HG03095 (cell line): ENCODE measurements around the gene PCSK4.
"Not testable (repeated sequence)": the region's sequence is repeated elsewhere in the genome, so short reads cannot be mapped to it uniquely, and the experiment has no call there.

ENCODE experiments used
- ATAC-seq: cut with Tn5 transposase; IDR thresholded peaks from one replicate; pipeline ENCODE4 v1.9.1; 2021; ENCODE audit warnings: moderate library complexity; ENCODE audit not compliant: unreplicated experiment

The PCSK4 gene

DNA sequence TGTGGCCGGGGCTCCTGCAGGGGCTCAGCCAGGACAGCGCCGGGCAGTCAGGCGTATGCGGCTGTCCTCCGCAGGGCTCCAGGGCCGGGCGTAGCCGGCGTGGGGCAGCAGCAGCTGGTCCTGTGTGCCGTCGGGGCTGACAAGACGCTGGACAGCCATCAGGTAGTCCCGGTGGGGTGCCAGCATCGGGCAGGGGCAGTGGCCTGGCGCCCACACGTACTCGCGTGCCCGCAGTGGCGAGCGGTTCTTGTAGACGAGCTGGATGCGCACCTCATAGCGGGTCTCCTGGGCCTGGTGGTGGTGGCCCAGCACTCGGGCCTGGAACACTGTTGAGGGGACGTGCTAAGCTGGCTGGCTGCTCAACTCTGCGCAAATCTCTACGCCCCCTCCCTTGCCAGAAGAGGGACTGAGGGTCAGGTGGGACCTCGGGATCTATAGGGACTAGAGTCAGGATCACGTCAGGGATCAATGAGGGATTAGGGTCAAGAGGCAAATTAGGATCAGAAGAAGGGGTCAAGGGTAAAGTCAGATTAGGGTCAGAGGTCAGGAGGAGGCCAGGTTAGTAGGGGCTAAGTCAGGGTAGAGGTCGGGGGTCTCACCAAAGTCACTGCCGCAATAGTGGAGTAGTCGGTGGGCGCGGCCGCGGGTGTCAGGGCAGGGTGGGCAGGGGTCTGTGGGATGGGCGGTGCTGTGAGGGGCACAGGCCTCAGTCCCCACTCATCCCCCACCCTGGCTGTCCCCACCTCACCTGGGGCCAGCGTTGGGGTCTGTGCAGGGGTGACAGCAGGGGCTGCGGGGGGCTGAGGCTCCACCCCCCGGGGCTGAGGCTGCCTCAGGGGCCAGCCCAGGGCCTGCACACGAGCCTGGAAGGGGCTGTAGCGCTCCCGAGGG, 16.1 kb upstream of the PCSK4 start:
- ATAC-seq = no peak

DNA sequence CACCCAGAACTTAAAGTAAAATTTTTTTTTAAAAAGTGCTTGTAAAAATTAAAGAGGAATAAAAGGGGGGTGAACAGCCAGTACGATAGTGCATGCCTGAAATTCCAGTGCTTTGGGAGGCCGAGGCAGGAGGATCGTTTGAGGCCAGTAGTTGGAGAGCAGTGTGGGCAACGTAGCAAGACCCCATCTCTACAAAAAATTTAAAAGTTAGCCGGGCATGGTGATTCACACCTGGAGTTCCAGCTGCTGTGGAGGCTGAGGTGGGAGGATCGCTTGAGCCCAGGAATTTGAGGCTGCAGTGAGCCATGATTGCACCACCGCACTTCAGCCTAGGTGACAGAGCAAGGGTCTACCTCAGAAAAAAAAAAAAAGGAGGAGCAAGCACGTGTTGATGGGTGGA, 14.9 kb upstream of the PCSK4 start:
- ATAC-seq = no peak

GRCh38 chr19:1503925-1504773, 14.0 kb upstream of the PCSK4 start:
- ATAC-seq = no peak

DNA sequence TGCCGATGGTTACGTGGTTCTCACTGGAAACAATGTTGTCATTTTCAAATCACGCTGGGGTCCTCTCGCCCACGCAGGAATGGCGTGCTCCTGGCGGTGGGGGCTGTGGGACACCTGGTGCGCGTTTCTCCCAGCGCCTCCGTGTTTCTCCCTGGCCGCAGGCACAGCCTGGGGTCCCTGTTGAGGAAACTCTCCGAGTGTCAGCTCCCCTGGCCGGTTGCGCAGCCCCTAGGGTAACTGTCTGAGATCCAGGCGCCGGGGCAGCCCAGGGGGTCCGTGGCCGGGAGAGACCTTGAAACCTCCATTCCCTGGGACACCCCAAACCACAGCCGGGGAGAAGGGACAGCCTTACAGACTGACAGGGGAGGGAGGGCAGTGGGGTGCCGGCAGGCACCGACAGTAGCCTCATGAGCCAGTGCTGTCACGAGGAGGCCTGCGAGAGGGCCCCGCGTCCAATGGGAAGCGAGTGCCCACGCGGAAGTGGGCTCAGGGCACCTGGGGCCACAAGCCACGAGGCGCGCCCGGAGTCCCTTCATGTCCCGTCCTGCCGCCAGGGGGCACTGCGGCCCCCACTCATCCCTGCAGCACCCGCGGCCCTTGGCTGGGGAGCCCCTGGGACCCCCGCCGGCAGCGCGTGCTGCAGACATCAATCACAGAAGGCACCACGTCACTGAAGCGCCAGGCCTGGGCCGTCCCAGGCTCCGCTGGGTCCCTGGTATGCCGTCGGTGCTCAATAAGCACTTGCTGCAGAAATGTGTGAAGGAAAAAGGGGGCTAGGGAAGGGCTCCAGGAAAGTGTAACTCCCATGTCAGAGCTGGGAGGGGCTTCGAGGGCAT, 13.2 kb upstream of the PCSK4 start:
- ATAC-seq = no peak

DNA sequence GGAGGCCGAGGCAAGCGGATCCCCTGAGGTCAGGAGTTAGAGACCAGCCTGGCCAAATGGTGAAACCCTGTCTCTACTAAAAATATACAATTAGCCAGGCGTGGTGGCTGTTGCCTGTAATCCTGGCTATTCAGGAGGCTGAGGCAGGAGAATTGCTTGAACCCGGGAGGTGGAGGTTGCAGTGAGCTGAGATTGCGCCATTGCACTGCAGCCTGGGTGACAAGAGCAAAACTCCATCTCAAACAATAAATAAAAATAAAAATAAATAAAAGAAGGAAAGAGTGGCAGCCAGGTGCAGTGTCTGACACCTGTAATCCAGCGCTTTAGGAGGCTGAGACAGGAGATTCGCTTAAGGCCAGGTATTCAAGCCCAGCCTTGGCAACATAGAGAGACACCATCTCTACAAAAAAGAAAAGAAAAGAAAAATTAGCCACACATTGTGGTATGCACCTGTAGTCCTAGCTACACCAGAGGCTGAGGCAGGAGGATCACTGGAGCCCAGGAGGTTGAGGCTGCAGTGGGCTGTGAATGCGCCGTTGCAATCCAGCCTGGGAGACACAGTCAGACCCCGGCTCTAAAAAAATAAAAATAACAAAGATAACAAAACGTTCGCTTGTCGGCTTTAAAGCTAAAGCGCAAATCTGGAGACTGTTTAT, 12.4 kb upstream of the PCSK4 start:
- no peak for ATAC-seq

GRCh38 chr19:1501200-1501595, 11.0 kb upstream of the PCSK4 start:
- ATAC-seq = no peak

DNA sequence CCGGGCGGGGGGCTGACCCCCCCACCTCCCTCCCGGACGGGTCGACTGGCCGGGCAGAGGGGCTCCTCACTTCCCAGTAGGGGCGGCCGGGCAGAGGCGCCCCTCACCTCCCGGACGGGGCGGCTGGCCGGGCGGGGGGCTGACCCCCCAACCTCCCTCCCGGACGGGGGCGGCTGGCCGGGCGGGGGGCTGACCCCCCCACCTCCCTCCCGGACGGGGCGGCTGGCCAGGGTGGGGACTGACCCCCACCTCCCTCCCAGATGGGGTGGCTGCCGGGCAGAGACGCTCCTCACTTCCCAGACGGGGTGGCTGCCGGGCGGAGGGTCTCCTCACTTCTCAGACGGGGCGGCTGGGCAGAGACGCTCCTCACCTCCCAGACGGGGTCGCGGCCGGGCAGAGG, 9.1 kb upstream of the PCSK4 start:
- not testable (repeated sequence) for ATAC-seq

- ATAC-seq = no peak
Observed at GRCh38 chr19:1497578-1498235, 7.6 kb upstream of the PCSK4 start.

GRCh38 chr19:1496714-1497577, 6.8 kb upstream of the PCSK4 start:
- ATAC-seq = no peak

DNA sequence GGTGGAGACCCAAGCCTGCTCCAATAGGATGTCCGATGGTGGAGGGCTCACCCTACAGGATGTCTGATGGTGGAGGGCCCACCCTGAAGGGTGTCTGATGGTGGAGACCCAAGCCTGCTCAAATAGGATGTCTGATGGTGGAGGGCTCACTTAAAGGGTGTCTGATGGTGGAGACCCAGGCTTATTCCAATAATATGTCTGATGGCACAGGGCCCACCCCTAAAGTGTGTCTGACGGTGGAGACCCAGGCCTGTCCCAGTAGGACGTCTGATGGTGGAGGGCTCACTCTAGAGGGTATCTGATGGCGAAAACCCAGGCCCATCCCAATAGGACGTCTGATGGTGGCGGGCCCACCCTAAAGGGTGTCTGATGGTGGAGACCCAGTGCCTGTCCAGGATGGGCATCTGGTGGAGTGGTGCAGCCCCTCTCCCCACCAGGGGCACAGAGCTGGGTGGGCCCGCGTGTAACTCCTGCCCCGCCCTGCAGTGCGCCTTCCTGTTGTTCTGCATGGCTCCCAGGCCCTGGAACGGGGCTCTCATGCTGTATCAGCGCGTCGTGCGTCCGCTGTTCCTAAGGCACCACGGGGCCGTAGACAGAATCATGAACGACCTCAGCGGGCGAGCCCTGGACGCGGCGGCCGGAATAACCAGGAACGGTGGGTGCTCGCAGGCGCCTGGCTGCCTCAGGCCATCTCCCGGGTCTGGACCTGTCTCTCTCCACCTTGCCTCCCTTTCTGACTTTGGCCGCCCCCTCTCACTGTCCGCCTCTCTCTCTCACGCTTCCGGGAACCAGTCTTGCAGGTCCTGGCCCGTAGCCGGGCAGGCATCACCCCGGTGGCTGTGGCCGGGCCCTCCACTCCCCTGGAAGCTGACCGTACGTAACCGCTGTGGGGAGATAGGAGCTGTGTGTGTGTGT, 5.9 kb upstream of the PCSK4 start:
- ATAC-seq = no peak

GRCh38 chr19:1495051-1495798, 5.1 kb upstream of the PCSK4 start:
- no peak for ATAC-seq

GRCh38 chr19:1494115-1494815, 4.1 kb upstream of the PCSK4 start:
- ATAC-seq = no peak

DNA sequence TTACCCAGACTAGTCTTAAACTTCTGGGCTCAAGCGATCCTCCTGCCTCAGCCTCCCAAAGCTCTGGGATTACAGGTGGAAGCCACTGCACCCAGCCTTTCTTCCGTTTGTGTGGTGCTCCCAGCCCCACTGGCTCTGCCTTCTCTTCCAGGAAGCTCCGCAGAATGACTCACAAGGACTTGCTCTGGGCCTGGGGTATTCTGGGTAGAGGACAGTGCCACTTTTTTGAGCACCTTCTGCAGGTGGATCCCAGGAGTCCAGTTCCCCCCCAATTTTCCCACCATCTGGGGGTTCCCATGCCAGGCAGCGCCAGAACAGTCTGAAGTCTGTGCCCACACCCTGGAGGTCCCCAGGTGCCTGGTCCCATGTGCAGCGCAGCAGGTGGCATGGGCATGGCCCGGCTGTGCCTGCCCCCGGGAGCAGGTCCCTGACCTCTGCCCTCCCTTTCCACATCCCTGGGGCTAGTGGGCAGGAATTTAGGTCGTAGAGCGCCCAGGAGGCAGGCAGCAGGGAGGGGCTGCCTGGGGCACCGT, 2.4 kb upstream of the PCSK4 start:
- ATAC-seq = no peak

GRCh38 chr19:1491849-1492170, 1.7 kb upstream of the PCSK4 start:
- ATAC-seq = no peak

DNA sequence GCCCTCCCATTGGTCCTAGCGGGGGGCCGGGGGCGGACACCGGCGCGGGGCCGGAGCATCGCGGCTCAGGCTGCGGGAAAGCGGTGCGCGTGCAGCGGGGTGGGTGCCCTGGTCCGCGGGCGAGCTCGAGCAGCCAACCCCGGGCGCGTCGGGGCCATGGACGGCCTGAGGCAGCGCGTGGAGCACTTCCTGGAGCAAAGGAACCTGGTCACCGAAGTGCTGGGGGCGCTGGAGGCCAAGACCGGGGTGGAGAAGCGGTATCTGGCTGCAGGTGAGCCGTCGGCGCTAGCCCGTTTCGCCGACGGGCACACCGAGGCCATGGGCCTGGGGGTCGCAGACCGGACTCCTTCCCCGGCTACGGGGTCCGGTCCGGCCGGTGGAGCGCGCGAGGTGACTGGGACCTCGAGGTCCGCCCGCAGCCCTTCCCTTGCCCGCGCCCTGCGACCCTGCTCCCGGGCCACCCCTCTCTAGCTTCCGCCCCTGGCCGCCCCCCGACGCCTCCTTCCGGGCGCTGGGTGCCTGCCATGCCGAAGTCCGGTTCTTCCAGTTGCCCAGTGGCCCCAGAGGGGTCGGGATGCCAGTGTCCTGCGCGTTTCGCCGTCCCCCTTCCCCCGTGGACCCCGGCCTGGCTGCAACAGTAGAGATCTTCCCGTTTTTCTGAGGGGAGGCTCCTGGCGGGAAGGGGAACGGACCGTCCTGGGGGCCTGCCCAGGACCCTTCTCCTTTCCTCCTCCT, 1.1 kb upstream of the PCSK4 start, which contains the start of gene REEP6:
REEP6 (plus strand) TSS at position 68 of the 735 bp plus-strand sequence; CDS start at position 157, 89 bp downstream.
- no peak for ATAC-seq
